ENCODE results near the gene MGAT4C.
"Not testable (repeated sequence)": the region's sequence is repeated elsewhere in the genome, so short reads cannot be mapped to it uniquely, and the experiment has no call there.

The MGAT4C gene

DNA sequence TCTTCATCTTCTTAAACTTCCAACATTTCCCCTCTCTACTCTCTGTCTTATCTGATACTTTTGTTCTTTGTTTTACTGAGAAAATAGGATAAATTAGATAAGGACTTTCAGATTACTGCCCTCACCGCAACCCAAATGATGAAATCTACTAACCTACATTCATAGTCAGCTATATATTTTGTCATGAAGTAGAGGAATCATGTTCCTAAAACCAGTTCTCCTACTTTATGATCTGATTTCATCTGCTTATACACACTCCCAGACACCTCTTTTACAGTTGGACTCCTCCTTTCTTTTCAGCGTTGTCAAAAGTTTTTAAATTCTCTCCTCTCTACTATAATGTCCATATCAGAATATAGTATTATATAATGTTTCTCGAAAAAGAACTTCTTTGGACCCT, 29.7 kb downstream of the MGAT4C start:
- DNase-seq = no peak

GRCh38 chr12:86216591-86216990, 39.6 kb downstream of the MGAT4C start:
- no peak for DNase-seq

- no peak for DNase-seq
Observed at GRCh38 chr12:86213012-86213411, 43.2 kb downstream of the MGAT4C start.

GRCh38 chr12:86198696-86199444, 57.3 kb downstream of the MGAT4C start:
- DNase-seq = no peak

- DNase-seq = no peak
Observed at GRCh38 chr12:86196465-86196864, 59.7 kb downstream of the MGAT4C start.

- DNase-seq = no peak
Observed at GRCh38 chr12:86194721-86195120, 61.5 kb downstream of the MGAT4C start.

DNA sequence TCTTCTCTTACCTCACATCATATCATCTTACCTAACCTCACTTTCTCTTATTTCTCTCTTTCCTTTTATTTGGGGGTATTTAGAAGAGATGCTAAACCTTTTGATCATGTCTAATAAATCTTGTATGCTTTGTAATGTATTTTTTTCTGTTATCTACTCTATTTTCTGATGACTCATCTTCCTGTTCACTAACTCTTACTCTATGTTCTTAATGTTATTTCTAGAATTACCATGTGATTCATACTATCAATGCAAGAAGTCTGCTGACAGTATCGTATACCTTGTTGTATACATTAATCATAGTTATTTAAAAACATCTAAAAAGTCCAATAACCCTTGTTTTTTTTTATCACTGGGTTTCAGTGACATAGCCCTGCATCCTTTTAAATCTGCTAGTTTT, 62.3 kb downstream of the MGAT4C start:
- DNase-seq = no peak

DNA sequence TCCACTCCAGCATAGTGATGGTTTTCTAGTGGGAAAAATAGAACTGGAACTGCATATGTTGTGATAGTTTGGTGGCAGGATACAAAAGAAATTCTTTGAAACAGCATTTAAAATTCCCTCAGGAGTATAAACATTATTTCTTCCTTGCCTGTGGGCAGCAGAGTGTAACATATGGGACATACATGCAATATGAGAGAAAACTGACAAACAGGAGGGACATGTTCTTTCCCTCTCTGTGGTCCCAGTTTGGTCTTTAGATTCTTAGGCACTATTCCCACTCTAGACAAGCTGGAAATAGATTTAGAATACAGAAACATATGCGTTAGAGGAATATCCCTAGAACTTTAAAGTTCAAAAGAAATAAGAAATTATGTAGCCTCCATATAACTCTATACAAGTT, 68.0 kb downstream of the MGAT4C start:
- no peak for DNase-seq

GRCh38 chr12:86186449-86186848, 69.7 kb downstream of the MGAT4C start:
- no peak for DNase-seq

- no peak for DNase-seq
Observed at GRCh38 chr12:86179855-86180254, 76.3 kb downstream of the MGAT4C start.

DNA sequence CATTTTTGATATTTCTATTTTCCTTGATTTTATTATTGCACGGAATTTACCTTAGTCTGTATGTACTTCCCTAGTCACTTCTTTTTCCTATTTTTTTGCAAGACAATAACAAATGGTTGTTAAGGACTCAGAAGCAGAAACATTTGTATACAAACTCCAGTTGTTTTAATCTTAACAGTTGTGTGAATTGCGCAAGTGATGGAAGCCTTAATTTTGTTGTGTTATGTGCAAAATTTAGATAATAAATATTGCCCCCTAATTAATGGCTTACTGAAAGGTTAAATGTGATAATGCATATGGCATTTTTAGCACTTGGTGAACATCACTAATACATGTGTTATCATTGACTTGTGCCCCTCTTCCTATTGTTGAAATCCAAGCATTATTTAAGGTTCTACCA, 82.0 kb downstream of the MGAT4C start:
- no peak for DNase-seq

GRCh38 chr12:86172913-86173443, 83.2 kb downstream of the MGAT4C start:
- no peak for DNase-seq

GRCh38 chr12:86170051-86170450, 86.1 kb downstream of the MGAT4C start:
- no peak for DNase-seq

- DNase-seq = no peak
Observed at GRCh38 chr12:86158956-86159355, 97.2 kb downstream of the MGAT4C start.

GRCh38 chr12:86154620-86155019, 101.6 kb downstream of the MGAT4C start:
- no peak for DNase-seq

DNA sequence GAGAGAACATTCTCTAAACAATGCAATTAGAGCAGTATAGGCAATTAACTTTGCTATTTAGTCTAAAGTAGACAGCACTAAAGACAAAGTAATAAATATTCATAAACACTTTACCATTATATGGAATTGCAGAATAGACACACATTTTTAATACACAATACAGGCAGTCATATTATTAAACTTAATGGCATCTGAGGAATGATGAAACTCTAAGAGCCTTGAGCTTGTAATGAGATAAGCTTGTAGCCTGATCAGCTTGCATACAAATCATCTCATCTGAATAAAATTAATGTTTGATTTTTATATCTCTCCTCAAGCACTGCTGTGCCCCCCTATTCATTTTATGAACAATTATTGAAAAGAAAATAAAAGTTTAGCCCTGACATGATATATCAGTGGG, 107.6 kb downstream of the MGAT4C start:
- DNase-seq = no peak

DNA sequence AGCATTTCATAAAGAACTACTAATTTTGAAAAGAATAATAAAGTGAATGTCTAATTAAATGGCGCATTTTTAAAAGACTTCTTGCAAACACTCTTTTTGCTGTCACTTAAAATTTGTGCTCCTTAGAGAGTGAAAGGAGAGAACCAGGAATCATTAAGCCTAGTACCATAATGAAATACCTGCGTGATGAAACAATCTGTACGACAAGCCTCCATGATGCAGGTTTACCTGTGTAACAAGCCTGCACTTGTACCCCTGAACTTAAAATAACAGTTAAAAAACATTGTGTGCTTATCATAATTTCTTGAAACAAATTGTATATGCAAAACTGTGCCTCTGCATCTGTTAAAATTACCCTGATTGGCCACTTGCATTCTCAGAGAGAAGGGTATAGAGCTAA, 108.1 kb downstream of the MGAT4C start:
- DNase-seq = no peak

DNA sequence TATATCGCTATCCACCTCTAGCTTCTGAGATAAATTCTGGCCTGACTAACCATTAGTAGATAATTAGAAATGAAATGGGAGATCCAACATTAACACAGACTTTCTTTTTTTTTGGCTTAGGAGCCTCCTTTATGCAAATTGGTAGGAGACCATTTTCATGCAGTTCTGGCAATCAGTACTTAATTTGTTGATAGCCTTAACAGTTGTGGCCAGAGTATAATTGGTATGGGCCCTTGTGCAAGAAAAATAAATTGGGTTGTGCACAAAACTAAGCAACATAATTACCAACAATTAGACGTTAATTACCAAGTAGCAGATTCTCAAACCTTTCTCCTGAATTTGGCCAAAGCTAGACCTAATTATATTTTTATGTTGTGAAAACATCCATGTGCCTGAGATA, 111.0 kb downstream of the MGAT4C start:
- DNase-seq = no peak

DNA sequence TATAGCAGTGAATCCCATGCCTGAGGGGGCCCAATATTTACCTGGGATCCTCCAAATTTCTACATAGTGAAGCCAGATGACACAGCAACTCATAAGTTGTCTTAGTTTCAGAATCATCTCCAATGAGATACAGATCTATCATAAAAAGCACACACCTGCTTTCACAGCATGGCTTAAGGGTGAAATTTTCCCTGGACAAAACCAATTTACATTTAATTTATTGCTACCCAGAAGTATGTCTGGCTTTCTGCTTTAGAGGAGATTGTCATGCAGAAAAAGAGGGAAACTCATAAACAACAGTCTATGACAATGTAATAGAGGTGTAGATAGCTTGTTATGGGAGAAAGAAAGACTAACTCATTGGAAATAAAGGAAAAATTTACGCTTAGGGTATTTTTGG, 113.0 kb downstream of the MGAT4C start:
- no peak for DNase-seq

- no peak for DNase-seq
Observed at GRCh38 chr12:86139671-86140070, 116.5 kb downstream of the MGAT4C start.

GRCh38 chr12:86138770-86139169, 117.4 kb downstream of the MGAT4C start:
- no peak for DNase-seq

GRCh38 chr12:86137936-86138335, 118.3 kb downstream of the MGAT4C start:
- no peak for DNase-seq

- no peak for DNase-seq
Observed at GRCh38 chr12:86134561-86134960, 121.6 kb downstream of the MGAT4C start.

DNA sequence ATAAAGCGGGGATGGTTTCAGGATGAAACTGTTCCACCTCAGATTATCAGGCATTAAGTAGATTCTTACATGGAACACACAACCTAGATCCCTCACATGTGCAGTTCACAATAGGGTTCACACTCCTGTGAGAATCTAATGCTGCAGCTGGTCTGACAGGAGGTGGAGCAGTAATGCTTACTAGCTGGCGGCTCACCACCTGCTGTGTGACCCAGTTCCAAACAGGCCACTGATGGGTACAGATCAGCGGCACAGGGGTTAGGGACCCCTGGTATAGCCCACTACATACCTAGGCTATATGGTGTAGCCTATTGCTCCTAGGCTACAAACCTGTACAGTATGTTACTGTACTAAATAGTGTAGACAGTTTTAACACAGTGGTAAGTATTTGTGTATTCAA, 129.3 kb downstream of the MGAT4C start:
- not testable (repeated sequence) for DNase-seq

DNA sequence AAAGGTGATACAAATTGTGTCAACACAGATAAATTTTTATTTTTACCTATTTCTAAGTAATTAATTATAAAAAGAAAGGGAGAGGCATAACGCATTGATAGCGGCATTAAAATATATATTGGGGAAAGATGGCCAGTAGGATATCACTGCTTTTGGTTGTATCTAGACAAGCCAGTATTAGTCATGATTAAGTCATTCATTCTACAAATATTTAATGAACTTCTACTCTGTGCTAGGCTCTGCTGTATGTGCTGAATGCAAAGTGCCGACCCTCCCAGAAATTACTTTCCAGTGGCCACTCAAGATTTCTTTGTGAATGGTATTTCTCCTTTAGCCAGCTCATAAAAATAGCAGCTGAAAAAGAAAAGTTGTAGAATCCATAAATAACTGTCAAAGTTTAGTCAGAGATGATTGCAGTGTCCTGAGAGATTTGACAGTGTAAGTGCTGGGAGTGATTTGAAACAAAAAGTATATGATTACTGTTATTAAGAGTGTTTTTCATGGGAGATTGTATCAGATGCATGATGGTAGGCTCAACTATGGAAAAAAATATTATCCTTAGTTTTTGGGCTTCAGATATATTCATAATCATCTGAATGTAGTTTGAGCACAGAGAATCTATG, 133.2 kb downstream of the MGAT4C start:
- no peak for DNase-seq

All from 8988T (cell line).